IMR-90 (cell line): ENCODE data around the gene DPYD. TPM values are rescaled to one million over a fixed set of nuclear protein-coding genes. Genes with fewer than 3 reads are reported as not detected.

Experiments used
- ATAC-seq: fragments of 200-7000 bp; cut with Tn5 transposase; 2 replicates; pipeline ENCODE4 v1.9.1; 2020; ENCODE audit warnings: low read depth, mild to moderate bottlenecking, moderate library complexity
- BruUV-seq: library from RNA; stranded (reverse); fragments of 400-500 nt; replicated peaks from 2 replicates; lab custom pipeline; 2021; lab: Mats Ljungman, UMichigan
- CTCF ChIA-PET: fragments of 300-600 bp; formaldehyde crosslinking; extraction: SDS; loops from one replicate; lab custom pipeline; 2021; ENCODE audit warnings: antibody characterized with exemption; lab: Yijun Ruan, JAX
- POLR2A ChIA-PET: fragments of 300-600 bp; sonication (Branson Sonifier 250); formaldehyde crosslinking; loops from one replicate; lab custom pipeline; 2022; ENCODE audit warnings: antibody characterized with exemption; ENCODE audit not compliant: unreplicated experiment; lab: Charles Lee
- DNase-seq: peaks from one replicate; pipeline ENCODE4 v3.0.0; 2013
- H2AFZ ChIP-seq: replicated peaks from 2 replicates; pipeline ENCODE3; 2013; ENCODE audit warnings: low read length, mild to moderate bottlenecking; ENCODE audit not compliant: poor library complexity
- H2AK5ac ChIP-seq: 2 replicates; pipeline ENCODE4 v1.6.1; 2013; ENCODE audit warnings: low read depth, low read length, inconsistent platforms
- H2AK9ac ChIP-seq: replicated peaks from 2 replicates; pipeline ENCODE3; 2013; ENCODE audit warnings: mild to moderate bottlenecking, low read depth, low read length, moderate library complexity; ENCODE audit not compliant: poor library complexity
- H2BK120ac ChIP-seq: 2 replicates; pipeline ENCODE4 v1.6.1; 2013; ENCODE audit warnings: low read depth, low read length, inconsistent platforms
- H2BK15ac ChIP-seq: 3 replicates; pipeline ENCODE4 v1.6.1; 2013; ENCODE audit warnings: low read depth, low read length, inconsistent platforms
- H2BK20ac ChIP-seq: 2 replicates; pipeline ENCODE4 v1.6.1; 2013; ENCODE audit warnings: low read depth, mild to moderate bottlenecking, inconsistent platforms, low read length, moderate library complexity
- H2BK5ac ChIP-seq: 2 replicates; pipeline ENCODE4 v1.6.1; 2013; ENCODE audit warnings: mild to moderate bottlenecking, low read depth, low read length, inconsistent platforms; ENCODE audit not compliant: poor library complexity, severe bottlenecking
- H3K14ac ChIP-seq: replicated peaks from 2 replicates; pipeline ENCODE4 v1.6.1; 2013; ENCODE audit warnings: low read depth, low read length, inconsistent platforms
- H3K18ac ChIP-seq: 2 replicates; pipeline ENCODE4 v1.6.1; 2013; ENCODE audit warnings: low read depth, low read length, control low read depth
- H3K23ac ChIP-seq: 2 replicates; pipeline ENCODE4 v1.6.1; 2013; ENCODE audit warnings: low read depth, low read length, inconsistent platforms
- H3K27ac ChIP-seq: 2 replicates; pipeline ENCODE4 v1.5.1; 2013; ENCODE audit warnings: mild to moderate bottlenecking, control low read depth, low read length; ENCODE audit not compliant: insufficient read depth
- H3K27me3 ChIP-seq: 2 replicates; pipeline ENCODE4 v1.6.1; 2013; ENCODE audit warnings: low read length; ENCODE audit not compliant: control insufficient read depth, insufficient read depth
- H3K36me3 ChIP-seq: 2 replicates; pipeline ENCODE4 v1.6.1; 2013; ENCODE audit warnings: low read length, mixed read lengths; ENCODE audit not compliant: control insufficient read depth, insufficient read depth
- H3K4ac ChIP-seq: 2 replicates; pipeline ENCODE4 v1.6.1; 2013; ENCODE audit warnings: low read depth, low read length, inconsistent platforms
- H3K4me1 ChIP-seq: 2 replicates; pipeline ENCODE4 v1.6.1; 2013; ENCODE audit warnings: low read length, mixed read lengths; ENCODE audit not compliant: control insufficient read depth, insufficient read depth
- H3K4me2 ChIP-seq: 2 replicates; pipeline ENCODE4 v1.6.1; 2013; ENCODE audit warnings: low read depth, mild to moderate bottlenecking, control low read depth, low read length, moderate library complexity
- H3K4me3 ChIP-seq: 2 replicates; pipeline ENCODE4 v1.5.1; 2013; ENCODE audit warnings: low read depth, mild to moderate bottlenecking, control low read depth, low read length, moderate library complexity; ENCODE audit not compliant: insufficient read depth
- H3K56ac ChIP-seq: 2 replicates; pipeline ENCODE4 v1.6.1; 2013; ENCODE audit warnings: low read length, inconsistent platforms; ENCODE audit not compliant: insufficient read depth; ENCODE audit errors: extremely low read depth
- H3K79me1 ChIP-seq, 2 experiments: 2 replicates each; pipeline ENCODE4 v1.6.1; 2013; ENCODE audit warnings: low read length in 2 of 2, inconsistent platforms in 1 of 2, low read depth in 1 of 2
- H3K9ac ChIP-seq: 2 replicates; pipeline ENCODE4 v1.6.1; 2013; ENCODE audit warnings: low read depth, low read length, control low read depth
- H3K9me1 ChIP-seq: 2 replicates; pipeline ENCODE4 v1.6.1; 2013; ENCODE audit warnings: low read length, inconsistent platforms; ENCODE audit not compliant: insufficient read depth
- H3K9me3 ChIP-seq: 2 replicates; pipeline ENCODE4 v1.6.1; 2013; ENCODE audit warnings: low read length; ENCODE audit not compliant: control insufficient read depth, insufficient read depth
- H4K20me1 ChIP-seq: 2 replicates; pipeline ENCODE4 v1.6.1; 2013; ENCODE audit warnings: low read length, inconsistent platforms; ENCODE audit not compliant: insufficient read depth
- H4K5ac ChIP-seq: 2 replicates; pipeline ENCODE4 v1.6.1; 2013; ENCODE audit warnings: mild to moderate bottlenecking, low read depth, low read length, control low read depth
- H4K8ac ChIP-seq, 2 experiments: 2 replicates each; pipeline ENCODE4 v1.6.1; 2013; ENCODE audit warnings: low read depth in 2 of 2, low read length in 2 of 2, control low read depth in 1 of 2, inconsistent platforms in 1 of 2
- H4K91ac ChIP-seq: 2 replicates; pipeline ENCODE4 v1.6.1; 2013; ENCODE audit warnings: low read depth, low read length, inconsistent platforms; ENCODE audit not compliant: insufficient read depth
- MAZ ChIP-seq: IDR thresholded peaks from 2 replicates; pipeline ENCODE4 v1.6.1; 2012; ENCODE audit warnings: low read depth, mild to moderate bottlenecking, low read length, improper control_type of control experiment, moderate library complexity, borderline replicate concordance
- MXI1 ChIP-seq: IDR thresholded peaks from 2 replicates; pipeline ENCODE4 v1.6.1; 2012; ENCODE audit warnings: low read depth, mild to moderate bottlenecking, low read length, moderate library complexity, borderline replicate concordance
- dilution Hi-C: fragments of 300-500 bp; cut with HindIII; formaldehyde crosslinking; loops from one replicate; pipeline ENCODE4 v1.14.3; 2018; ENCODE audit warnings: low sequenced_read_pairs; ENCODE audit not compliant: unreplicated experiment
- in situ Hi-C: fragments of 300-500 bp; cut with MboI; formaldehyde crosslinking; loops from 3 replicates; pipeline ENCODE4 v1.14.3; 2019; ENCODE audit warnings: low sequenced_read_pairs, inconsistent platforms, mixed read lengths
- intact Hi-C: fragments of 100-400 bp; cut with micrococcal nuclease; formaldehyde crosslinking; loops from 2 replicates; pipeline ENCODE4 v1.10.0; 2022
- polyA plus RNA-seq, 3 experiments: library from polyadenylated mRNA; depleted of rRNA; stranded (reverse); fragments of >200 nt; gene quantifications; 2 replicates each; pipeline ENCODE4 v1.2.3, GENCODE V29; 2012; ENCODE audit warnings: low replicate concordance in 1 of 3
- total RNA-seq: library from RNA; depleted of rRNA; stranded (reverse); fragments of >200 nt; gene quantifications from 2 replicates; pipeline ENCODE4 v1.2.3, GENCODE V29; 2012
- TF ChIP-seq, protein P1 (sequence below): fragments of 150-350 bp; IDR thresholded peaks from 2 replicates; pipeline ENCODE4 v1.6.1; 2016; ENCODE audit warnings: low read depth, mild to moderate bottlenecking, low read length, moderate library complexity, borderline replicate concordance

DPYD gene
- total and polyA plus RNA-seq, 2 of the 4 experiments (the other 2 are of a cell fraction), result 9.3 to 47.3 TPM

DNA sequence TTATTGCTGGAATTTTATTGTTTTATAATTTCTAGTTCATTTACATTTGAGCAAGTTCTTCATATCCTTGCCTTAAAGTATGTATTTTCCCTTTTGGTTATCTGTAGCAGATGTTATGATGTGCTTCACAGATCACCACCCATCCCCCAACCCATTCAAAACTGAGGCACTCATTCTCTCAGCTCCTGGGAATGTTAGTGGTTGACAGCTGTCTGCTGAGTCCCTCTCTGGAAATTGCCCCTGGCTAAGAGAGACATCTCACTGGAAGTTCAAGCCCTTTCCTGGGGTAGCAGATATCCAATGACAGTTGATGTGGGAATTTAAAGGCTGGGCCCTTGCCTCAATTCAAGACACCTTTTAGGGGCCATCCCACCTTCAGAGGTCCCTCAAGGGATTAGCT, 4.3 kb upstream of the DPYD start:
- no TSS peak for BruUV-seq
- Histone ChIP-seq H2AFZ (no peak overlapping the region), H3K18ac (no peak overlapping the region), H3K4ac (no peak overlapping the region), H4K91ac (no peak overlapping the region), H2AK5ac (no peak overlapping the region), H3K36me3 (no peaks in the 10 kb centered on the region), H3K14ac (no peak overlapping the region), H2BK15ac (no peak overlapping the region), H4K5ac (no peak overlapping the region), H2BK5ac (no peak overlapping the region), H3K79me1 (peaks cover 4 to 5% of the 10 kb centered on the region in 2 experiments; a peak in 3 of 4 replicates), H4K20me1 (no peaks in the 10 kb centered on the region; the same call in 1 of the 2 replicates), H3K27me3 (no peaks in the 10 kb centered on the region), H2AK9ac (no peak overlapping the region), H3K4me3 (no peak overlapping the region), H3K27ac (no peak overlapping the region), H4K8ac (no peak overlapping the region), H3K9ac (no peak overlapping the region), H2BK120ac (no peak overlapping the region), H3K4me2 (no peak overlapping the region), H3K23ac (no peak overlapping the region), H3K9me3 (no peaks in the 10 kb centered on the region), H2BK20ac (no peak overlapping the region), H3K4me1 (no peaks in the 10 kb centered on the region), H3K9me1 (no peaks in the 10 kb centered on the region; the same call in 1 of the 2 replicates), H3K56ac (no peak overlapping the region)
- ATAC-seq (no peak), DNase-seq (no peak)
- dilution Hi-C loops, result no loop called here
- TF ChIP-seq MXI1 (no peak), MAZ (no peak)
- TF ChIP-seq, protein P1, sequence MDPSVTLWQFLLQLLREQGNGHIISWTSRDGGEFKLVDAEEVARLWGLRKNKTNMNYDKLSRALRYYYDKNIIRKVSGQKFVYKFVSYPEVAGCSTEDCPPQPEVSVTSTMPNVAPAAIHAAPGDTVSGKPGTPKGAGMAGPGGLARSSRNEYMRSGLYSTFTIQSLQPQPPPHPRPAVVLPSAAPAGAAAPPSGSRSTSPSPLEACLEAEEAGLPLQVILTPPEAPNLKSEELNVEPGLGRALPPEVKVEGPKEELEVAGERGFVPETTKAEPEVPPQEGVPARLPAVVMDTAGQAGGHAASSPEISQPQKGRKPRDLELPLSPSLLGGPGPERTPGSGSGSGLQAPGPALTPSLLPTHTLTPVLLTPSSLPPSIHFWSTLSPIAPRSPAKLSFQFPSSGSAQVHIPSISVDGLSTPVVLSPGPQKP, result no peak
- ChIA-PET POLR2A (no interaction called here), CTCF (no interaction called here)
- in situ Hi-C loops, result no loop called here
- intact Hi-C loops, result no loop called here
